ENCODE data around the gene KCNJ2.

The KCNJ2 gene

GRCh38 chr17:70206361-70207010 is 37.2 kb downstream of the KCNJ2 start:
- no peak for DNase-seq

- no peak for DNase-seq
These were observed 37.9 kb downstream of the KCNJ2 start for GRCh38 chr17:70207184-70207583.

GRCh38 chr17:70208080-70208794 is 38.9 kb downstream of the KCNJ2 start:
- no peak for DNase-seq

GRCh38 chr17:70208825-70209555 is 39.7 kb downstream of the KCNJ2 start:
- DNase-seq, result no peak

GRCh38 chr17:70215656-70216055 is 46.3 kb downstream of the KCNJ2 start:
- no peak for DNase-seq

- DNase-seq, result no peak
These were observed 48.2 kb downstream of the KCNJ2 start for GRCh38 chr17:70217571-70217970.

GRCh38 chr17:70225276-70225675 is 55.9 kb downstream of the KCNJ2 start:
- no peak for DNase-seq

Data from NCI-H1105 treated with DMSO at 0.1 percent for 48 hours (cell line).